ENCODE results near the gene VPS72. TPM values are rescaled to one million over a fixed set of nuclear protein-coding genes. Genes with fewer than 3 reads are reported as not detected.
"Not testable (repeated sequence)": the region's sequence is repeated elsewhere in the genome, so short reads cannot be mapped to it uniquely, and the experiment has no call there.

The VPS72 gene
- total RNA-seq, 1 donor from 2014 or later: 42.6 TPM

DNA sequence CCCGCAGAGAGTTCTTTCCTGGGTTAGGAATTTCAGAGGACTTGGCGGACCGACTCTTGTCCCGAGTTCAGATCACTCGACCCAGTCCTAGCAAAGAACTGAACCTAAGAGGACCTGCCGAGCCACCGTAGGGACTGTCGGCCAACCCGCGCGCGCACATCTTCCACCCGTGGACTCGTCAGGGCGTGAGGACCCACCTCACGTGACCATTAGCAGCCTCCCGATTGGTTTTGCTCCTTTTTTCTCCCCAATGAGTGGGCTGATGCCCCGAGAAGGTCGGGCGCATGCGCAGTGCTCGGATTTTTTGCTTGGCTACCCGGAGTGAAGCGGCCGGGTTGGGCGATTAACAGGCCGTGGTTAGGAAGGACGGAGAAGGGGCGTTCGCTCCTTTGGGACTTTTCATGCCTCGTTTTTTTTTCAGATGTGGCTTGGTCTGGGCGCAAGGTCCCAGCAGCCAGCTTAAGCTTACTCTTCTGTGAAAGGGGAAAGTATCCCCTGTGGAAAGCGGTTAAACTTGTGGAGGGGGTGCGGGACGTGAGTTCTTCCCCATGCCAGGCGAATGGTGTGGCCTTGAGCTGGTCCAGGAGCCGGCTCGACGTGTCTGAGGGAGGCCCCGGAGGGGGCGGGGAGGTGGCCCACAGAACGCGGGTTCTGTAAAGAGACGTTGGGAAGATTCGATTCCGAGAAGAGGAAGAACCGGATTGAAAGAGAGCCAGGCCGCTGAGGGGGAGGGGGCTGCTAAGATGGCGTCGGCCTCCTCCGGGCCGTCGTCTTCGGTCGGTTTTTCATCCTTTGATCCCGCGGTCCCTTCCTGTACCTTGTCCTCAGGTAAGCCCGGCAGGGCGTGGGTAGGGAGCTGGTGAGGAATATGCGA lies 8.5 kb upstream of the VPS72 start, which contains the start of gene PIP5K1A:
TSS of gene PIP5K1A (plus strand) at position 299 of the 874 bp plus-strand sequence. CDS start at position 744, 445 bp downstream.
- peaks cover 13% of the 10 kb centered on the region for H3K36me3 ChIP-seq
- peak; percentile 96 for ATAC-seq
- H3K9me3 ChIP-seq: no peaks in the 10 kb centered on the region
- intact Hi-C loops (cut with DNase I): no loop called here
- DNase-seq: peak; percentile 100
- TF ChIP-seq, protein P1, sequence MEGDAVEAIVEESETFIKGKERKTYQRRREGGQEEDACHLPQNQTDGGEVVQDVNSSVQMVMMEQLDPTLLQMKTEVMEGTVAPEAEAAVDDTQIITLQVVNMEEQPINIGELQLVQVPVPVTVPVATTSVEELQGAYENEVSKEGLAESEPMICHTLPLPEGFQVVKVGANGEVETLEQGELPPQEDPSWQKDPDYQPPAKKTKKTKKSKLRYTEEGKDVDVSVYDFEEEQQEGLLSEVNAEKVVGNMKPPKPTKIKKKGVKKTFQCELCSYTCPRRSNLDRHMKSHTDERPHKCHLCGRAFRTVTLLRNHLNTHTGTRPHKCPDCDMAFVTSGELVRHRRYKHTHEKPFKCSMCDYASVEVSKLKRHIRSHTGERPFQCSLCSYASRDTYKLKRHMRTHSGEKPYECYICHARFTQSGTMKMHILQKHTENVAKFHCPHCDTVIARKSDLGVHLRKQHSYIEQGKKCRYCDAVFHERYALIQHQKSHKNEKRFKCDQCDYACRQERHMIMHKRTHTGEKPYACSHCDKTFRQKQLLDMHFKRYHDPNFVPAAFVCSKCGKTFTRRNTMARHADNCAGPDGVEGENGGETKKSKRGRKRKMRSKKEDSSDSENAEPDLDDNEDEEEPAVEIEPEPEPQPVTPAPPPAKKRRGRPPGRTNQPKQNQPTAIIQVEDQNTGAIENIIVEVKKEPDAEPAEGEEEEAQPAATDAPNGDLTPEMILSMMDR (IDR thresholded peaks at IDR 0.05): no peak
- H3K4me3 ChIP-seq: peak within 1 kb of the TSS; percentile 82
- peak within 1 kb of the TSS; percentile 85 for H3K27ac ChIP-seq
- H3K4me1 ChIP-seq: peaks cover 23% of the 10 kb centered on the region
- H3K27me3 ChIP-seq: no peaks in the 10 kb centered on the region

DNA sequence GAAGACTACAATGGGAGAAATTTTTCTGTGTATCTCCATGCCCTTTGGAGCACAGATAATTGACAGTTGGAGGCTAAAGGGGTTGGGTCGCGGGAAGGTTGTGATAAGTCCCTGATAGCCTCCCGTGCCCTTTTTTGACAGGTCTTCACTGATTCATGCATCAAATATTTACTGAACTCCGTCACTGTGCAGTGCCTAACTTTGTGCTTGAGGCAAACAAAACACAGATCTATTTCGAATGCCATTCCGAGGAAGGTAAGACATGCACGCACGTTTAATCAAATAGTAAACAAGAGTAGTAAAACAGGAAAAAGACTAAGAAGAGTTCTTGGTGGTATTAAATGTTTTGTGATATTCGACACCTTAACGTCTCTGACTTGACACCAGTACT lies 7.9 kb upstream of the VPS72 start:
- intact Hi-C loops (cut with DNase I): no loop called here
- DNase-seq (no peak), ATAC-seq (no peak)
- Histone ChIP-seq H3K27me3 (no peaks in the 10 kb centered on the region), H3K27ac (peak overlapping the region; percentile 85), H3K36me3 (peaks cover 7% of the 10 kb centered on the region), H3K9me3 (no peaks in the 10 kb centered on the region), H3K4me1 (peaks cover 23% of the 10 kb centered on the region), H3K4me3 (peak overlapping the region; percentile 82)
- TF ChIP-seq, protein P1 (IDR thresholded peaks at IDR 0.05): no peak

DNA sequence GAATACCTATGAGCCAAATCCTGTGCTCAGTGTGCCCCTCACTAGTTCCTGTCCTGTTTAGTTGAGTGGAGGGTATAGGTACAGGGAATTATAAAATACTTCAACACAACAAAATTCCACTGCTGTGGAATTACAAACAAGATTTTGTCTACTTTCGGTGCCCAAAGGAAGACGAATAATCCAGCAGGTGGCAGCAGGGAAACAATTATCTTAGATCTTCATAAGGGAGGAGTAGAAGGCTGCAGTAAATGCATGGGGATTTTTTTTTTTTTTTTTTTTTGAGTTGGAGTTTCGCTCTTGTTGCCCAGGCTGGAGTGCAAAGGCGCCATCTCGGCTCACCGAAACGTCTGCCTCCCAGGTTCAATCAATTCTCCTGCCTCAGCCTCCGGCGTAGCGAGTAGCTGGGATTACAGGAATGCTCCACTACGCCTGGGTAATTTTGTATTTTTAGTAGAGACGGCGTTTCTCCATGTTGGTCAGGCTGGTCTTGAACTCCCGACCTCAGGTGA lies 6.3 kb upstream of the VPS72 start:
- ATAC-seq (peak; percentile 33), DNase-seq (no peak)
- Histone ChIP-seq H3K9me3 (no peaks in the 10 kb centered on the region), H3K36me3 (no peaks in the 10 kb centered on the region), H3K4me3 (peak overlapping the region; percentile 12), H3K27me3 (no peaks in the 10 kb centered on the region), H3K27ac (peak overlapping the region; percentile 70), H3K4me1 (peaks cover 19% of the 10 kb centered on the region)
- intact Hi-C loops (cut with DNase I): no loop called here
- TF ChIP-seq, protein P1 (IDR thresholded peaks at IDR 0.05): peak; percentile 58

DNA sequence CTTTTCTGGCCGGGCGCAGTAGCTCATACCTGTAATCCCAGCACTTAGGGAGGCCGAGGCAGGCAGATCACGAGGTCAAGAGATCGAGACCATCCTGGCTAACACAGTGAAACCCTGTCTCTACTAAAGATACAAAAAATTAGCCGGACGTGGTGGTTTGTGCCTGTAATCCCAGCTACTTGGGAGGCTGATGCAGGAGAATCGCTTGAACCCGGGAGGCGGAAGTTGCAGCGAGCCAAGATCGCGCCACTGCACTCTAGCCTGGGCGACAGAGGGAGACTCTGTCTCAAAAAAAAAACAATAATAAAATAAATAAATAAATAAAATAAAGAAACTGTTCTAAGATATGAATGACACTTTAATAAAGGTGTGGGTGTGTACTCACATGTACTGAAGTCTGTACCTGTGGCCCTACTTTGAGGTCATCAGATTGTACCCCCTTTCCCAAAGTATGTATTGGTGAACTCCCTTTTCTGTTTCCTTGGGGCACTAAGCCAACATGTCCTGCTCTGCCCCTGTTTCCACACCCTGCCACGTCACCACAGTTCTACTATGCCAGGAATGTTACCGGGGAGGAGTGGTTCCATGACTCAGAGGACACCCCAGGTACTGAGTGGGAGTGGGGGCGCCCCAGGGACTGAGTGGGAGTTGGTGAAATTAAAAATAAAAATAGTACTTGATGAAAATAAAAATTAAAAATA lies 5.0 kb upstream of the VPS72 start:
- H3K27me3 ChIP-seq; H3K36me3 ChIP-seq; H3K9me3 ChIP-seq; intact Hi-C loops (cut with DNase I): not testable (repeated sequence)
- peak overlapping the region; percentile 70 for H3K27ac ChIP-seq
- peaks cover 14% of the 10 kb centered on the region for H3K4me1 ChIP-seq
- peak overlapping the region; percentile 12 for H3K4me3 ChIP-seq
- ATAC-seq (peak; percentile 58), DNase-seq (peak; percentile 82)

DNA sequence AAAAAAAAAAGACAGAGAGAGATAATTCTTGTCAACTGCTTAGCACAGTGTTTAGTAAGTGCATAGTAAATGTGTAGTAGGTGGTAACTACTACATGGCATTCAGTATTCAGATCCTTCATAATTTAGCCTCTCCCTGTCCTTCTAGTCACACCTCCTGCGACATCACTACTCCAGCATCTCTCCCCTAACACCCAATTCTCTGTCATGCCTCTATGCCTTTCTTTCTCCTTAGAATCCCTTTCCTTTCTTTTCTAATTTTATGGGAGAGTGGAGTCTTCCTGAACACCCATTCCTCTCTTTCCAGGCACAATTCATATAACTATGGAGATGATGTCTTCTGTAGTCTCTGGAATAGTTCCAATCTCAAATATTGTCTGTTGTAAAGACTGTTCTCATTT lies 3.9 kb upstream of the VPS72 start:
- no peak overlapping the region for H3K27ac ChIP-seq
- H3K9me3 ChIP-seq: no peaks in the 10 kb centered on the region
- intact Hi-C loops (cut with DNase I): no loop called here
- no peaks in the 10 kb centered on the region for H3K27me3 ChIP-seq
- DNase-seq (no peak), ATAC-seq (no peak)
- TF ChIP-seq, protein P1 (IDR thresholded peaks at IDR 0.05): no peak
- no peak overlapping the region for H3K4me3 ChIP-seq
- H3K36me3 ChIP-seq: no peaks in the 10 kb centered on the region
- H3K4me1 ChIP-seq: peaks cover 19% of the 10 kb centered on the region

DNA sequence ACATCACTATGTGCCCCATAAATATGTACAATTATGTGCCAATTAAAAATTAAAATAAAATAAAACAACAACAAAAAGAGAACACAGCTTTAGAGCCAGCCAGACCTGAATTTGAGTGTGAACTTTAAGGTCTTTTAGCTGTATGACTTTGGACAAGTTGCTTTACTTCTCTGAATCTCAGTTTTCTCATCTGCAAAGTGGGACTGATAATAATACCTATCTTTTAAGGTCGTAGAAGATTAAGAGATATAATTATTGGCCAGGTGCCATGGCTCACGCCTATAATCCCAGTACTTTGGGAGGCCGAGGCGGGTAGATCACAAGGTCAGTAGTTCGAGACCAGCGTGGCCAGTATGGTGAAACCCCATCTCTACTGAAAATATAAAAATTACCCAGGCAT lies 3.3 kb upstream of the VPS72 start:
- intact Hi-C loops (cut with DNase I): no loop called here
- TF ChIP-seq, protein P1 (IDR thresholded peaks at IDR 0.05): no peak
- Histone ChIP-seq H3K36me3 (no peaks in the 10 kb centered on the region), H3K27me3 (no peaks in the 10 kb centered on the region), H3K9me3 (no peaks in the 10 kb centered on the region), H3K4me3 (no peak overlapping the region), H3K27ac (no peak overlapping the region), H3K4me1 (peaks cover 25% of the 10 kb centered on the region)
- no peak for DNase-seq
- ATAC-seq: no peak

All from upper lobe of right lung (tissue), 1 donor.